ENCODE results near the gene NMU. TPM values are rescaled to one million over a fixed set of nuclear protein-coding genes. Genes with fewer than 3 reads are reported as not detected.

The NMU gene
- polyA plus RNA-seq, 1 donor (not counting 4 experiments of a cell fraction or from before 2014, with no cell fraction given): 12.0 TPM

DNA sequence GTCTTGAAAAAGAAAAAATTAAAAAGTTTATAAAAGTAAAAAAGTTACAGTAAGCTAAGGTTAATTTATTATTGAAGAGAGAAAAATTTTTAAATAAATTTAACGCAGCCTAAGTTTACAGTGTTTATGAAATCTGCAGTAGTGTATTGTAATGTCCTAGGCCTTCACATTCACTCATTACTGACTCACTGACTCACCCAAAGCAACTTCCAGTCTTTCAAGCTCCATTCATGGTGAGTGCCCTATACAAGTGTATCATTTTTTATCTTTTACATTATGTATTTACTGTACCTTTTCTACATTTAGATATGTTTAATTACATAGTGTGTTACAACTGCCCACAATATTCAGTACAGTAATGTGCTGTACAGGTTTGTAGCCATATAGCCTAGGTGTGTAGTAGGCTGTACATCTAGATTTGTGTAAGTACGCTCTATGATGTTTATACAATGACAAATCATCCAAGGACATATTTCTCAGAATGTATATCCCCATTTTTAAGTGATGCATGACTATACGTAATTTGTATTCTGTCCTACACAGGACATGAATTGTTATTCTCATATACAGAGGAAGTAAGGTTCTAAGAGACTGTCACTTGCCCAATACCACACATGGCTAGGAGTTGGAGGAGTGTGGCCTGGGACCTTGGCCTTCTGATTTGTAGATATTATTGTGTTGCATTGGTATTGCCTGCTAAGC is 24.6 kb downstream of the NMU start:
- no peak overlapping the region for H3K4me3 ChIP-seq (ENCODE audit: control insufficient read depth in 2 of 3, extremely low read depth in 1 of 3, insufficient read depth in 2 of 3, low read depth in 1 of 3, low read length in 3 of 3)
- peak overlapping the region; percentile 1 for H3K9ac ChIP-seq (ENCODE audit: control insufficient read depth, extremely low read depth, insufficient read depth, low read length)
- no peaks in the 10 kb centered on the region for H3K9me1 ChIP-seq (ENCODE audit: control insufficient read depth, extremely low read depth, insufficient read depth, low read length)
- no peaks in the 10 kb centered on the region for H4K20me1 ChIP-seq (ENCODE audit: control insufficient read depth, extremely low read depth, insufficient read depth, low read length)
- dilution Hi-C loops (cut with MboI; ENCODE audit: extremely low pct_ligation_motif_present, low sequenced_read_pairs): no loop called here
- DNase-seq (ENCODE audit: low read depth, low spot score) (peak; percentile 30), FAIRE-seq (peak; percentile 23)
- no peaks in the 10 kb centered on the region for H3K27me3 ChIP-seq (ENCODE audit: control insufficient read depth, extremely low read depth, insufficient read depth, low read length)
- no peaks in the 10 kb centered on the region for H3K79me2 ChIP-seq (ENCODE audit: control insufficient read depth, insufficient read depth, low read length)
- TF ChIP-seq, protein P1, sequence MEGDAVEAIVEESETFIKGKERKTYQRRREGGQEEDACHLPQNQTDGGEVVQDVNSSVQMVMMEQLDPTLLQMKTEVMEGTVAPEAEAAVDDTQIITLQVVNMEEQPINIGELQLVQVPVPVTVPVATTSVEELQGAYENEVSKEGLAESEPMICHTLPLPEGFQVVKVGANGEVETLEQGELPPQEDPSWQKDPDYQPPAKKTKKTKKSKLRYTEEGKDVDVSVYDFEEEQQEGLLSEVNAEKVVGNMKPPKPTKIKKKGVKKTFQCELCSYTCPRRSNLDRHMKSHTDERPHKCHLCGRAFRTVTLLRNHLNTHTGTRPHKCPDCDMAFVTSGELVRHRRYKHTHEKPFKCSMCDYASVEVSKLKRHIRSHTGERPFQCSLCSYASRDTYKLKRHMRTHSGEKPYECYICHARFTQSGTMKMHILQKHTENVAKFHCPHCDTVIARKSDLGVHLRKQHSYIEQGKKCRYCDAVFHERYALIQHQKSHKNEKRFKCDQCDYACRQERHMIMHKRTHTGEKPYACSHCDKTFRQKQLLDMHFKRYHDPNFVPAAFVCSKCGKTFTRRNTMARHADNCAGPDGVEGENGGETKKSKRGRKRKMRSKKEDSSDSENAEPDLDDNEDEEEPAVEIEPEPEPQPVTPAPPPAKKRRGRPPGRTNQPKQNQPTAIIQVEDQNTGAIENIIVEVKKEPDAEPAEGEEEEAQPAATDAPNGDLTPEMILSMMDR (optimal IDR thresholded peaks at IDR 0.05 in 1 of 3, IDR thresholded peaks at IDR 0.05 in 1 of 3, conservative IDR thresholded peaks at IDR 0.05 in 1 of 3; ENCODE audit: extremely low read depth in 1 of 3, insufficient read depth in 2 of 3, low read length in 3 of 3): no peak
- no peak for TF ChIP-seq EZH2 (IDR thresholded peaks at IDR 0.05; ENCODE audit: low read length)
- H3K36me3 ChIP-seq (ENCODE audit: control insufficient read depth in 2 of 2, extremely low read depth in 1 of 2, insufficient read depth in 2 of 2, low read length in 2 of 2): no peaks in the 10 kb centered on the region
- no peaks in the 10 kb centered on the region for H3K9me3 ChIP-seq (ENCODE audit: control insufficient read depth, low read depth, low read length)
- peak overlapping the region; percentile 47 for H3K4me2 ChIP-seq (ENCODE audit: control insufficient read depth, extremely low read depth, insufficient read depth, low read depth, low read length)
- H3K4me1 ChIP-seq (ENCODE audit: control insufficient read depth, extremely low read depth, insufficient read depth, low read length): peaks cover 40% of the 10 kb centered on the region
- H3K27ac ChIP-seq (ENCODE audit: control insufficient read depth, insufficient read depth, low read length): peak overlapping the region; percentile 94
- H2AFZ ChIP-seq (ENCODE audit: control insufficient read depth, low read length): no peak overlapping the region

DNA sequence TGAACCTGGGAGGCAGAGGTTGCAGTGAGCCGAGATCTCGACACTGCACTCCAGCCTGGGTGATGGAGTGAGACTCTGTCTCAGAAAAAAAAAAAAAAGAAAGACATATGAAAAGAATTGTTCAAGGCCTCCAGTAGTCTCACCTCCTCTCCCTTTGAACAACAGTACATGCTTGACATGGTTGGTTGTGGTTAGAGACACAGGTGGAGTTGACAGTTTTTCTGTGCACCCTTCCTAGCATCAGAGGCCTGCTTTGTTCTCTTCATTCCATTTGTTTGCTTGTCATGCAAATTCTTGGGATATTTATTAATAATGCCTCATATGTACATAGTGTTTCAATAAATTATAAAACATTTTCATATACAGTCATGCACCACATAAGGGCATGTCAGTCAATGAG is 25.7 kb downstream of the NMU start:
- FAIRE-seq (no peak), DNase-seq (ENCODE audit: low read depth, low spot score) (no peak)
- peak overlapping the region; percentile 82 for H3K4me2 ChIP-seq (ENCODE audit: control insufficient read depth, extremely low read depth, insufficient read depth, low read depth, low read length)
- no peak overlapping the region for H3K4me3 ChIP-seq (ENCODE audit: control insufficient read depth in 2 of 3, extremely low read depth in 1 of 3, insufficient read depth in 2 of 3, low read depth in 1 of 3, low read length in 3 of 3)
- H3K27ac ChIP-seq (ENCODE audit: control insufficient read depth, insufficient read depth, low read length): peak overlapping the region; percentile 94
- dilution Hi-C loops (cut with MboI; ENCODE audit: extremely low pct_ligation_motif_present, low sequenced_read_pairs): no loop called here
- peak overlapping the region; percentile 76 for H3K9ac ChIP-seq (ENCODE audit: control insufficient read depth, extremely low read depth, insufficient read depth, low read length)
- H3K36me3 ChIP-seq (ENCODE audit: control insufficient read depth in 2 of 2, extremely low read depth in 1 of 2, insufficient read depth in 2 of 2, low read length in 2 of 2): no peaks in the 10 kb centered on the region
- no peaks in the 10 kb centered on the region for H3K79me2 ChIP-seq (ENCODE audit: control insufficient read depth, insufficient read depth, low read length)
- H2AFZ ChIP-seq (ENCODE audit: control insufficient read depth, low read length): no peak overlapping the region
- H3K4me1 ChIP-seq (ENCODE audit: control insufficient read depth, extremely low read depth, insufficient read depth, low read length): peaks cover 40% of the 10 kb centered on the region
- H4K20me1 ChIP-seq (ENCODE audit: control insufficient read depth, extremely low read depth, insufficient read depth, low read length): no peaks in the 10 kb centered on the region
- H3K9me1 ChIP-seq (ENCODE audit: control insufficient read depth, extremely low read depth, insufficient read depth, low read length): no peaks in the 10 kb centered on the region
- TF ChIP-seq, protein P1 (optimal IDR thresholded peaks at IDR 0.05 in 1 of 3, IDR thresholded peaks at IDR 0.05 in 1 of 3, conservative IDR thresholded peaks at IDR 0.05 in 1 of 3; ENCODE audit: extremely low read depth in 1 of 3, insufficient read depth in 2 of 3, low read length in 3 of 3): no peak
- no peak for TF ChIP-seq EZH2 (IDR thresholded peaks at IDR 0.05; ENCODE audit: low read length)
- H3K27me3 ChIP-seq (ENCODE audit: control insufficient read depth, extremely low read depth, insufficient read depth, low read length): no peaks in the 10 kb centered on the region
- no peaks in the 10 kb centered on the region for H3K9me3 ChIP-seq (ENCODE audit: control insufficient read depth, low read depth, low read length)
